ENCODE measurements around the gene SLC43A3. TPM values are rescaled to one million over a fixed set of nuclear protein-coding genes. Genes with fewer than 3 reads are reported as not detected.

Gene SLC43A3
- 241 and 427 TPM in 2 replicates for total RNA-seq (2011; cell fraction: chromatin; rRNA removed; ENCODE audit: low replicate concordance)
- 393 and 402 TPM in 2 replicates for total RNA-seq (2011; cell fraction: nucleolus; rRNA removed)
- 340 and 369 TPM in 2 replicates for total RNA-seq (2011; cell fraction: nucleoplasm; rRNA removed)
- total RNA-seq (2014; rRNA removed) (98.9 and 141 TPM in 2 replicates), total RNA-seq (2014; rRNA removed; fragmentation: Illumina TruSeq; extraction: Trizol) (120 and 132 TPM in 2 replicates), total RNA-seq (2015; rRNA removed; fragmentation: Illumina TruSeq; extraction: Trizol) (135 and 143 TPM in 2 replicates), total RNA-seq (2021) (254 and 257 TPM in 2 replicates), polyA plus RNA-seq (2011; rRNA removed) (141 and 235 TPM in 2 replicates), polyA plus RNA-seq (2014; fragmentation: Illumina TruSeq; extraction: Trizol) (244 and 281 TPM in 2 replicates), polyA plus RNA-seq (2014; fragmentation: Nextera tagmentation; extraction: Ambion mirVana) (100 to 1,000 TPM in 1 of 2 experiments, 10 to 100 TPM in 1; 63.7 to 216 TPM), polyA plus RNA-seq (2014; rRNA removed) (139 and 160 TPM in 2 replicates), polyA minus RNA-seq (2011; rRNA and poly(A)+ RNA removed) (162 and 237 TPM in 2 replicates), Bru-seq, nascent RNA (percentile 96 among the genes with signal in this experiment), BruChase-seq, experiment 1, labeled RNA remaining after a 2-hour chase (percentile 94 among the genes with signal in this experiment), BruChase-seq, experiment 2, labeled RNA remaining after a 6-hour chase (percentile 94 among the genes with signal in this experiment)
- polyA plus RNA-seq (2011; cell fraction: cytosol; rRNA removed) = 358 and 452 TPM in 2 replicates
- 327 and 364 TPM in 2 replicates for polyA plus RNA-seq (2011; cell fraction: nucleus; rRNA removed)
- 192 and 193 TPM in 2 replicates for polyA plus RNA-seq (2012)
- 86.6 and 143 TPM in 2 replicates for polyA minus RNA-seq (2011; cell fraction: cytosol; rRNA and poly(A)+ RNA removed)
- 116 and 125 TPM in 2 replicates for polyA minus RNA-seq (2011; cell fraction: nucleus; rRNA and poly(A)+ RNA removed)
- long read RNA-seq, experiment 1, transcript SLC43A3-203 (14 exons, 2,617 nt) = major isoform, 135 of 660 reads
- long read RNA-seq, experiment 1, transcript SLC43A3-226 (1 exons, 1,796 nt) = minor isoform, 43 of 660 reads
- long read RNA-seq, experiment 1, transcript SLC43A3-202 (14 exons, 2,619 nt) = minor isoform, 10 of 660 reads
- long read RNA-seq, experiment 1, transcript SLC43A3-214 (13 exons, 2,207 nt) = minor isoform, 21 of 660 reads
- long read RNA-seq, experiment 1, partial matches to known transcripts = 282 of 660 reads
- long read RNA-seq, experiment 1, other reads (novel, unspliced or antisense) = 167 of 660 reads
- long read RNA-seq, experiment 2, transcript SLC43A3-214 (13 exons, 2,207 nt) = minor isoform, 22 of 245 reads
- long read RNA-seq, experiment 2, transcript SLC43A3-203 (14 exons, 2,617 nt) = major isoform, 38 of 245 reads
- long read RNA-seq, experiment 2, transcript SLC43A3-202 (14 exons, 2,619 nt) = minor isoform, 7 of 245 reads
- long read RNA-seq, experiment 2, transcript SLC43A3-226 (1 exons, 1,796 nt) = minor isoform, 32 of 245 reads
- long read RNA-seq, experiment 2, partial matches to known transcripts = 90 of 245 reads
- long read RNA-seq, experiment 2, other reads (novel, unspliced or antisense) = 55 of 245 reads
- long read RNA-seq, experiment 3, transcript SLC43A3-214 (13 exons, 2,207 nt) = minor isoform, 9 of 214 reads
- long read RNA-seq, experiment 3, transcript SLC43A3-203 (14 exons, 2,617 nt) = major isoform, 91 of 214 reads
- long read RNA-seq, experiment 3, partial matches to known transcripts = 26 of 214 reads
- long read RNA-seq, experiment 3, other reads (novel, unspliced or antisense) = 83 of 214 reads

DNA sequence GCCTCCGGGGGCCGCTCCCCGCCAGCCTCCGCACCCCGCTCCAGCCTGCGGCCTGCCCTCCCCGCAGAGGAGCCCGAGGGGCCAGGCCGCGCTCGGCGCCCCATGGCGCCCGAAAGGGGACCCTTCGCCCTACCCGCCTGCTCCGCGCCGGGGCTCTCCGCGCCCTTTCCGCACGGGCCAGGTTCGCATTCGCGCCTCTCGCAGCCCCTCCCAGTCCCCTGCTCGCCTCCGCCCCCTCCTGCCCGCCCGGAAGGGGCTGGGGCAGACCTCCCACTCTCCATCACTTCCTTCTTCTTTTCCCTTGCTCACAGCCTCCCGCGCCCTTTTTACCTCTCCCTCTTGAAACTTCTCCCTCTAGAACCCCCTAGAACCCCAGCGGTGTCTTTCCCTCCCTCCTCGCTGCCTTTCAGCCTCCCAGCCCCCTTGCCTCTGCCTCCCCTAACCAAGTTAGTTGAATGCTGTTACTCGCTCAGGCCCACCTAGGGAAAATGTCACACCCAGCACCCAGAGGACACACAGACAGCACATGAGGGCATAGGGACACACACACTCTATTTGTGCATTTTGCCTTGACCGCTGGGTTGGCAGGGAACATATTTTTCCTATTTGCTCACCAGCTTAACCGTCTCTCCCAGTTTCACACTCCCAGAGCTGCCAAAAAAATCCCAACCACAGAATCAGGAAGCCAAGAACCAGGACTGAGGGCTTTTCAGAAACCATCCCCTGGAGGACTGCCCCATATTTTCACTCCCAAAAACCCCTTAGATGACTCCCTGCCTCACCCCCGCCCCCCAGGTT lies at the start of gene SLC43A3:
Gene SLC43A3 (minus strand): TSS at position 193 of the 798 bp plus-strand sequence. CDS start 949 bp downstream, outside the sequence.
- ATAC-seq (peak; percentile 85), DNase-seq (ENCODE audit: extremely low read depth in 1 of 4, low spot score in 3 of 4) (peak; percentile 83 to 93 (median 90)), FAIRE-seq (peak; percentile 49)
- peak within 1 kb of the TSS; percentile 96 to 98 for H3K9ac ChIP-seq (ENCODE audit: insufficient read depth in 1 of 2, low read depth in 2 of 2, low read length in 2 of 2)
- ChIA-PET CTCF (ENCODE audit: low intra/inter-chr PET ratio) (no interaction called here), POLR2A (interaction anchor here (0.6 to 1.4 kb wide), 7 partner anchors 9 to 114 kb away, joined by 3 to 7 read pairs (median 3); no protein-coding TSS in a partner anchor)
- peaks cover 12% of the 10 kb centered on the region; the same call in 1 of the 2 replicates for H4K20me1 ChIP-seq (replicated peaks; ENCODE audit: control insufficient read depth, insufficient read depth, low read length)
- H3K27me3 ChIP-seq (ENCODE audit: control insufficient read depth in 2 of 2, insufficient read depth in 2 of 2, low read length in 2 of 2) = no peaks in the 10 kb centered on the region
- WGBS (ENCODE audit: insufficient coverage, low coverage, missing lambda C conversion rate) = 8% methylated on average over 19 of the region's 39 CpGs
- H2AFZ ChIP-seq (ENCODE audit: low read depth, low read length) = peak within 1 kb of the TSS; percentile 91
- H3K4me3 ChIP-seq = peak within 1 kb of the TSS; percentile 72
- peak within 1 kb of the TSS; percentile 91 for H3K27ac ChIP-seq (ENCODE audit: extremely low read depth, low read depth, low read length)
- BruUV-seq (replicated peaks) = TSS peak; percentile 38
- H3K9me3 ChIP-seq (replicated peaks; ENCODE audit: control insufficient read depth, insufficient read depth, low read depth, low read length) = no peaks in the 10 kb centered on the region
- peaks cover 41% of the 10 kb centered on the region for H3K36me3 ChIP-seq (ENCODE audit: control insufficient read depth, insufficient read depth, low read length)
- intact Hi-C loops (cut with micrococcal nuclease) = no loop called here
- peak within 1 kb of the TSS; percentile 90 for H3K4me2 ChIP-seq (ENCODE audit: insufficient read depth, low read length)
- in situ Hi-C loops (cut with MboI) = no loop called here
- peaks cover 51% of the 10 kb centered on the region for H3K79me2 ChIP-seq (ENCODE audit: control insufficient read depth, insufficient read depth, low read length)
- peaks cover 43 to 59% of the 10 kb centered on the region in 2 experiments for H3K4me1 ChIP-seq (replicated peaks in 1 of 2; ENCODE audit: control insufficient read depth in 2 of 2, insufficient read depth in 2 of 2, low read length in 2 of 2)
- peaks cover 7% of the 10 kb centered on the region for H3K9me1 ChIP-seq (ENCODE audit: control insufficient read depth, insufficient read depth, low read length)
- no peak for TF ChIP-seq ARHGAP35 (IDR thresholded peaks at IDR 0.05; ENCODE audit: partially characterized antibody)
- no peak for TF ChIP-seq SP1 (CRISPR knock-in tag; IDR thresholded peaks at IDR 0.05)
- TF ChIP-seq, protein P1, sequence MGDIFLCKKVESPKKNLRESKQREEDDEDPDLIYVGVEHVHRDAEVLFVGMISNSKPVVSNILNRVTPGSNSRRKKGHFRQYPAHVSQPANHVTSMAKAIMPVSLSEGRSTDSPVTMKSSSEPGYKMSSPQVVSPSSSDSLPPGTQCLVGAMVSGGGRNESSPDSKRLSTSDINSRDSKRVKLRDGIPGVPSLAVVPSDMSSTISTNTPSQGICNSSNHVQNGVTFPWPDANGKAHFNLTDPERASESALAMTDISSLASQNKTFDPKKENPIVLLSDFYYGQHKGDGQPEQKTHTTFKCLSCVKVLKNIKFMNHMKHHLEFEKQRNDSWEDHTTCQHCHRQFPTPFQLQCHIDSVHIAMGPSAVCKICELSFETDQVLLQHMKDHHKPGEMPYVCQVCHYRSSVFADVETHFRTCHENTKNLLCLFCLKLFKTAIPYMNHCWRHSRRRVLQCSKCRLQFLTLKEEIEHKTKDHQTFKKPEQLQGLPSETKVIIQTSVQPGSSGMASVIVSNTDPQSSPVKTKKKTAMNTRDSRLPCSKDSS (IDR thresholded peaks at IDR 0.05; ENCODE audit: low read depth, partially characterized antibody) = no peak
- TF ChIP-seq LCOR (CRISPR knock-in tag; IDR thresholded peaks at IDR 0.05) = no peak
- TF ChIP-seq HNRNPUL1 (IDR thresholded peaks at IDR 0.05; ENCODE audit: low read length) = no peak
- no peak for TF ChIP-seq ATF4 (CRISPR knock-in tag; IDR thresholded peaks at IDR 0.05)
- no peak for TF ChIP-seq THRA (IDR thresholded peaks at IDR 0.05)
- TF ChIP-seq HCFC1 (IDR thresholded peaks at IDR 0.05; ENCODE audit: low read depth, low read length) = no peak
- TF ChIP-seq POLR2AphosphoS5 (IDR thresholded peaks at IDR 0.05; ENCODE audit: control insufficient read depth, insufficient read depth, low read depth, low read length) = peak; percentile 76
- no peak for TF ChIP-seq SRSF3 (IDR thresholded peaks at IDR 0.05; ENCODE audit: insufficient read depth, low read length)

Measured in K562 (cell line).